NCI-H526 treated with DMSO at 0.1 percent for 48 hours (cell line): ENCODE data around the gene ZNF207.
"Not testable (repeated sequence)": the region's sequence is repeated elsewhere in the genome, so short reads cannot be mapped to it uniquely, and the experiment has no call there.

Source experiments
- DNase-seq: peaks from one replicate; lab custom pipeline; 2025; lab: John Stamatoyannopoulos, UW

Gene ZNF207

GRCh38 chr17:32388128-32388527, 38.2 kb downstream of the ZNF207 start:
- not testable (repeated sequence) for DNase-seq

DNA sequence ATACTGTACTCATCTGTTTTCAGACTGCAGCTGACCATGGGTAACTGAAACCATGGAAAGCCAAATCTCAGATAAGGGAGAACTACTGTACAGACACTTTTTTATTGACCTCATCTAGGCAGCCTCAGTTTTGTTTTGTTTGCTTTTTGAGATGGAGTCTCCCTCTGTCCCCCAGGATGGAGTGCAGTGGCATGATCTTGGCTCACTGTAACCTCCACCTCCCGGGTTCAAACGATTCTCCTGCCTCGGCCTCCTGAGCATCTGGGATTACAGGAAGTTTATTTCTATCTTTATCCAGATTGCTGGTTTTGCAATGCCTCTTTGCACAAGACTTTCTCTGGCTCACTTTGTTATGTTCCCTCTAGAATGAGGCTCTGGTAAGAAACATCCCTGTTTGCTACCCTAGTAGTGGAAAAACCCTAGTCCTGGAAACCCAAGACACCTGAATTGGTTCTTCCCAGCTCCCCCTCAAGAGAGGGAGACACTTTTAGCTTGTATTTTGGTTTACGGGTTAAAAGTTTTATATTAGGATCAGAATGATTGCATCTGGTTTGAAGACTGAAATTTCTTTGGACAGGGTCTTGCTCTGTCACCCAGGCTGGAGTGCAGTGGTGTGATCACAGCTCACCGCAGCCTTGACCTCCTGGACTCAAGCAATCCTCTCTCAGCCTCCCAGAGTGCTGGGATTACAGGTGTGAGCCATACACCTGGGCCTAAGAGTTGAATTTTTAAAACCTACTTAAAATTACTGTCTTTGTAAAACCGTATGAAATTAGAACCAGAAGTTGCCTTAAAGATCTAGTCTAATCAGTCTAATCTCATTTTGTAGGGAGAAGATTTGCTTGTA, 38.9 kb downstream of the ZNF207 start:
- no peak for DNase-seq

- no peak for DNase-seq
Observed at GRCh38 chr17:32393904-32394303, 43.9 kb downstream of the ZNF207 start.

DNA sequence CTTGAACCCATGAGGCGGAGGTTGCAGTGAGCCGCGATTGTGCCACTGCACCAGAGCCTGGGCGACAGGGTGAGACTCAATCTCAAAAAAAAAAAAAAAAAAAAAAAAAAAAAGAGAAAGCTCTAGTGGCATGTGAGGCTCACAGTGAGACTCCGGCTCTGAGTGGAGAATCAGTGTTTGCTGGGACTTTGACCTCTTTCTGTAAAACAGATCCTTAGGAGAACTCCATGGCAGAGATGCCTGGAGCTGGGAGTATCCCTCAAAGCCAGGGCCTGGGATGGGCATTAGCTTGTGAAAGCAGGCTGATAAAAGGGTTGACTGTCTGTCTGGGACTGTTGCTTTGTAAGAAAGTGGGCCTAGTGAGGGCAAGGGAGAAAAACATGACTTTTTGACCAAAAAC, 46.4 kb downstream of the ZNF207 start:
- DNase-seq: no peak

DNA sequence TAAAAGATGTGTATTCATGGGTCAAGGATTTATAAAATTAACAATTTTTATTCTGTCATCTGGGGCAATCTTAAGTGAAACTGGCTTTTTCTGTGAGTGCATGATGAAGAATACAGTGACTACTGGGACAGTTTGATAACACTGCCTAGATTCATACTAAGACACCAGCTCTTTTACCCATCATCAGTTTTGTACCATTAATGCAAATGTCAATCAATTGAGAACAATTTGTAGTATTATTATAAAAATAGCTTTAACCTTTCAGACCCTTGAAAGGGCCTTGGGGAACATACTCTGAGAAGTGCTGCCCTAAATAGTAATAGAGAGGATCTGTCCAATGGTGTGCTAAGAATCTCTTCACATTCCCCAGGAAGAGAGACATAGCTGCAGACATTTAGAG, 49.0 kb downstream of the ZNF207 start:
- DNase-seq: no peak

GRCh38 chr17:32410085-32410484, 60.1 kb downstream of the ZNF207 start:
- not testable (repeated sequence) for DNase-seq

GRCh38 chr17:32426894-32427293, 76.9 kb downstream of the ZNF207 start:
- DNase-seq: no peak

- DNase-seq: no peak
Observed at GRCh38 chr17:32429598-32429997, 79.6 kb downstream of the ZNF207 start.
